GM23248 (cell line): ENCODE data around the gene GTF3C2.

Experiments
- EZH2 ChIP-seq: fragments of 200-600 bp; sonication (generic); IDR thresholded peaks from 2 replicates; pipeline ENCODE4 v1.6.1; 2018; ENCODE audit warnings: antibody characterized with exemption, mild to moderate bottlenecking; ENCODE audit not compliant: insufficient read depth, poor library complexity, severe bottlenecking
- EZH2phosphoT487 ChIP-seq: fragments of 200-600 bp; sonication (generic); IDR thresholded peaks from 2 replicates; pipeline ENCODE4 v1.6.1; 2018; ENCODE audit warnings: antibody characterized with exemption, moderate library complexity, mild to moderate bottlenecking, low read depth; ENCODE audit not compliant: insufficient read depth

DNA sequence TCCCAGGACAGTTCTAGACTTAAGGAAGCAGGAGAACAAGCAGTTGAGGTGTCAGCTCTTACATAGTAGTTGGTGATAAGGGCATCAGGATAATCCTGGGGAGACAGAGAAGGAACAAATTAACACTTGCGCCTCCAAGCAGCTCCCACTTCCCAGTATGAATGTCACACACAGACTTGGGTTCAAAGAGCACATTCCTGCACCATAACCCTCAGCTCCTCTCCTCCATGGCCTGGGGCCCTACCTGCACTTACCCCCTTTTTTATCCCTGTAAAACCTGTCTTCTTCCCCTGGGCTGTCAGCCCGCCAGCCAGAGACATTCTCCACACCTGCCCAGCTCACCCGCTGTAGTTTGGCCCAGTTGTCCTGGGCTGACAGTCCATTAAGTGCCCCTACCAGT lies 44.4 kb downstream of the GTF3C2 start:
- TF ChIP-seq EZH2 (no peak), EZH2phosphoT487 (no peak)
